Endothelial cell of umbilical vein (primary cell): Measurements from ENCODE around the gene MRPL4. TPM values are rescaled to one million over a fixed set of nuclear protein-coding genes. Genes with fewer than 3 reads are reported as not detected.

Experiments
- BruUV-seq: library from RNA; stranded (reverse); fragments of 400-500 nt; replicated peaks from 2 replicates; lab custom pipeline; 2021; lab: Mats Ljungman, UMichigan
- CTCF ChIA-PET: fragments of 300-600, 350-600 bp; sonication (Branson Sonifier 250); formaldehyde crosslinking; loops from one replicate; lab custom pipeline; 2021; ENCODE audit warnings: antibody characterized with exemption, inconsistent platforms; lab: Charles Lee
- POLR2A ChIA-PET: fragments of 300-600, 350-600 bp; sonication (Branson Sonifier 250); formaldehyde crosslinking; loops from one replicate; lab custom pipeline; 2021; ENCODE audit warnings: antibody characterized with exemption, inconsistent platforms; lab: Charles Lee
- DNase-seq: peaks from one replicate; pipeline ENCODE4 v3.0.0-alpha.2; 2011; ENCODE audit warnings: low read depth, low spot score
- FAIRE-seq: peaks from 2 replicates; lab custom pipeline; 2011; peaks lifted over from hg19 to GRCh38; lab: Jason Lieb, UNC
- H2AFZ ChIP-seq: 2 replicates; pipeline ENCODE4 v1.6.0; 2012; ENCODE audit warnings: low read depth, low read length, control low read depth, inconsistent platforms
- H3K27ac ChIP-seq: 2 replicates; pipeline ENCODE4 v1.5.1; 2011; ENCODE audit warnings: low read depth, mild to moderate bottlenecking, control low read depth, low read length, moderate library complexity; ENCODE audit not compliant: insufficient read depth
- H3K27me3 ChIP-seq, 2 experiments: 2 replicates each; pipeline versions ENCODE4 v1.6.0 to v1.6.1; 2011; ENCODE audit warnings: low read length in 2 of 2, mixed read lengths in 1 of 2; ENCODE audit not compliant: control insufficient read depth in 2 of 2, insufficient read depth in 2 of 2
- H3K36me3 ChIP-seq, 2 experiments: 2 replicates in 1 of 2; 3 replicates in 1 of 2; pipeline ENCODE4 v1.5.1; 2011; ENCODE audit warnings: low read length in 2 of 2, mild to moderate bottlenecking in 1 of 2, moderate library complexity in 1 of 2; ENCODE audit not compliant: control insufficient read depth in 2 of 2, insufficient read depth in 2 of 2; ENCODE audit errors: extremely low read depth in 1 of 2
- H3K4me1 ChIP-seq: 3 replicates; pipeline ENCODE4 v1.5.1; 2011; ENCODE audit warnings: mild to moderate bottlenecking, low read length; ENCODE audit not compliant: control insufficient read depth, insufficient read depth; ENCODE audit errors: extremely low read depth
- H3K4me2 ChIP-seq: 2 replicates; pipeline ENCODE4 v1.6.1; 2011; ENCODE audit warnings: low read length, control low read depth, mixed read lengths; ENCODE audit not compliant: insufficient read depth
- H3K4me3 ChIP-seq, 3 experiments: fragments of 200-600 bp in 1 of 3; sonication (generic), shearing (Covaris generic) in 1 of 3; replicated peaks in 1 of 3; 2 replicates each; pipeline ENCODE4 v1.5.1; 2011 to 2016; ENCODE audit warnings: control low read depth in 3 of 3, low read length in 3 of 3, mild to moderate bottlenecking in 2 of 3, inconsistent platforms in 1 of 3, low read depth in 1 of 3, moderate library complexity in 1 of 3; ENCODE audit not compliant: insufficient read depth in 1 of 3
- H3K79me2 ChIP-seq: 2 replicates; pipeline ENCODE4 v1.6.0; 2012; ENCODE audit warnings: low read length, inconsistent platforms; ENCODE audit not compliant: control insufficient read depth, insufficient read depth
- H3K9ac ChIP-seq: replicated peaks from 2 replicates; pipeline ENCODE3; 2011; ENCODE audit warnings: low read length, control low read depth; ENCODE audit not compliant: insufficient read depth; ENCODE audit errors: extremely low read depth
- H3K9me1 ChIP-seq: replicated peaks from 3 replicates; pipeline ENCODE4 v1.6.0; 2011; ENCODE audit warnings: mild to moderate bottlenecking, low read length; ENCODE audit not compliant: control insufficient read depth, insufficient read depth; ENCODE audit errors: extremely low read depth
- H3K9me3 ChIP-seq: replicated peaks from 2 replicates; pipeline ENCODE4 v1.5.1; 2012; ENCODE audit warnings: low read length, inconsistent platforms; ENCODE audit not compliant: control insufficient read depth, insufficient read depth
- H4K20me1 ChIP-seq: replicated peaks from 2 replicates; pipeline ENCODE3; 2011; ENCODE audit warnings: mild to moderate bottlenecking, low read length; ENCODE audit not compliant: control insufficient read depth, insufficient read depth; ENCODE audit errors: extremely low read depth
- EZH2 ChIP-seq: IDR thresholded peaks from 2 replicates; pipeline ENCODE4 v1.6.1; 2012; ENCODE audit warnings: borderline replicate concordance, low read depth, mild to moderate bottlenecking, moderate library complexity, low read length, inconsistent platforms; ENCODE audit not compliant: severe bottlenecking
- GATA2 ChIP-seq: IDR thresholded peaks from 2 replicates; pipeline ENCODE4 v1.7.0; 2011; ENCODE audit warnings: low read depth, mild to moderate bottlenecking, moderate library complexity, mixed read lengths, low read length; ENCODE audit not compliant: insufficient read length, insufficient read depth
- JUN ChIP-seq: IDR thresholded peaks from 2 replicates; pipeline ENCODE4 v1.6.1; 2011; ENCODE audit warnings: borderline replicate concordance, low read depth; ENCODE audit not compliant: insufficient read length, insufficient read depth
- MYC ChIP-seq: IDR thresholded peaks from one replicate; pipeline ENCODE4 v1.6.1; 2011; ENCODE audit warnings: mild to moderate bottlenecking, low read depth, low read length
- POLR2A ChIP-seq: IDR thresholded peaks from 2 replicates; pipeline ENCODE4 v1.6.1; 2012; ENCODE audit warnings: low read depth, mild to moderate bottlenecking, control low read depth, low read length
- dilution Hi-C: fragments of 300-500 bp; cut with MboI; formaldehyde crosslinking; loops from one replicate; pipeline ENCODE4 v1.15.0; 2019; ENCODE audit warnings: low sequenced_read_pairs; ENCODE audit not compliant: extremely low pct_ligation_motif_present
- intact Hi-C: fragments of 100-400 bp; cut with micrococcal nuclease; formaldehyde crosslinking; loops from one replicate; pipeline ENCODE4 v1.10.0; 2022
- polyA plus RNA-seq, 4 experiments: library from polyadenylated mRNA; depleted of rRNA in 3 of 4; stranded (reverse) in 3 of 4; unstranded in 1 of 4; fragments of >200 nt; gene quantifications; 2 replicates each; pipeline versions ENCODE4 v1.2.1 to v1.2.3, GENCODE V29; 2011 to 2012; ENCODE audit warnings: missing spikeins in 1 of 4
- total RNA-seq: library from RNA; stranded (reverse); gene quantifications from 2 replicates; pipeline ENCODE4 v1.2.3, GENCODE V29; 2021
- TF ChIP-seq, protein P1 (sequence below): IDR thresholded peaks from 2 replicates; pipeline ENCODE4 v1.6.1; 2011; ENCODE audit not compliant: insufficient read depth, insufficient read length
- TF ChIP-seq, protein P2 (sequence below), 2 donors: IDR thresholded peaks; 1 replicate in 1 of 2; 2 replicates in 1 of 2; pipeline ENCODE4 v1.5.1; 2011; ENCODE audit warnings: low read length in 2 of 2, mild to moderate bottlenecking in 2 of 2, moderate library complexity in 2 of 2, control low read depth in 1 of 2, inconsistent platforms in 1 of 2, low read depth in 1 of 2; ENCODE audit not compliant: insufficient read depth in 1 of 2; ENCODE audit errors: extremely low read depth in 1 of 2

Gene MRPL4
- total and polyA plus RNA-seq, 2 donors (not counting 3 experiments of a cell fraction or from before 2014, with no cell fraction given): 70.4 to 118 TPM

DNA sequence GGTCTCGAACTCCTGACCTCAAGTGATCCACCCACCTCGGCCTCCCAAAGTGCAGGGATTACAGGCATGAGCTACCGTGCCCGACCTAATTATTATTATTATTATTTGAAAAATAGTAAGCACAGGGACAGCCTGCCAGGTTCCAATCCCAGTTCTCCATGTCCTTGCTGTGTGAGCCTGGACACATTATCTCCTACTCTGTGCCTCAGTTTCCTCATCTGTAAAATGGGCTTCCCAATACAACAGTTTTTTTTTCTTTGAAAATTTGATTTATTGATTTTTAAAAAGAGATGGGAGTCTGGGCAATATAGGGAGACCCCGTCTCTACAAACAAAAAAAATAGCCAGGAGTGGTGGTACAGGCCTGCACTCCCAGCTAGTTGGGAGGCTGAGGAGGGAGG lies 54.3 kb downstream of the MRPL4 start:
- H3K9ac ChIP-seq: no peak overlapping the region
- no peaks in the 10 kb centered on the region for H3K4me1 ChIP-seq
- no peaks in the 10 kb centered on the region for H3K9me3 ChIP-seq
- no peak overlapping the region for H3K27ac ChIP-seq
- FAIRE-seq (no peak), DNase-seq (no peak)
- no peak overlapping the region for H3K4me2 ChIP-seq
- H3K36me3 ChIP-seq: peaks cover 0 to 3% of the 10 kb centered on the region in 2 experiments
- no peak overlapping the region for H3K4me3 ChIP-seq
- H3K9me1 ChIP-seq: no peaks in the 10 kb centered on the region
- dilution Hi-C loops (no loop called here), intact Hi-C loops (no loop called here)
- no TSS peak for BruUV-seq
- no peaks in the 10 kb centered on the region for H3K79me2 ChIP-seq
- H3K27me3 ChIP-seq: no peaks in the 10 kb centered on the region
- ChIA-PET CTCF (interaction anchor here (0.6 to 2.3 kb wide), 6 partner anchors 37 to 1369 kb away, joined by 3 to 9 read pairs (median 6); no protein-coding TSS in a partner anchor), POLR2A (no interaction called here)
- no peak for TF ChIP-seq EZH2
- TF ChIP-seq, protein P1, sequence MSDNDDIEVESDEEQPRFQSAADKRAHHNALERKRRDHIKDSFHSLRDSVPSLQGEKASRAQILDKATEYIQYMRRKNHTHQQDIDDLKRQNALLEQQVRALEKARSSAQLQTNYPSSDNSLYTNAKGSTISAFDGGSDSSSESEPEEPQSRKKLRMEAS: no peak
- no peaks in the 10 kb centered on the region for H4K20me1 ChIP-seq
- no peak overlapping the region for H2AFZ ChIP-seq

DNA sequence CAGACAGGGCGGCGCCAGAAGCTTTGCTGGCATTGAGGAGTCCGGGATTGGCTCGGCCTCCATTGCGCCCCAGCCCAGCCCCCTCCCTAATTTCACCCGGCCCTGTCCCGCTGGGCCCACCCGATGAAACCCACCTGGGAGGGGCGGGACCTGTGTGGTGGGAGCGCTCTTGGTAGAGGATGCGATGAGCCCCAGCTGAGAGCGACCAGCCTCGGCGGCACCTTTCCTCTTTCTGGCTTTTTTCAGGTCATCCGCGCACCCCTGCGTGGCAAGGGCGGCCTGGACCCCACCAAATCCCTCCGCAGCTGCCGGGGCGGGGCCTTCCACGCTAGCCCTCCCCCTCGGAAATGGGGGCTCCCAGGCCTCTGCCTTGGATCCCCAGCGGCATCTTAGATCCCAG lies 57.4 kb downstream of the MRPL4 start, which contains the start of gene ZGLP1:
TSS of gene ZGLP1 (minus strand) at position 393 of the 400 bp plus-strand sequence.
- Histone ChIP-seq H3K9ac (no peak within 1 kb of the TSS), H3K4me3 (no peak within 1 kb of the TSS), H4K20me1 (no peaks in the 10 kb centered on the region), H3K27ac (no peak within 1 kb of the TSS), H3K27me3 (no peaks in the 10 kb centered on the region), H3K4me2 (no peak within 1 kb of the TSS), H3K36me3 (peaks cover 0 to 3% of the 10 kb centered on the region in 2 experiments), H3K79me2 (no peaks in the 10 kb centered on the region), H3K9me1 (no peaks in the 10 kb centered on the region), H3K4me1 (no peaks in the 10 kb centered on the region), H3K9me3 (no peaks in the 10 kb centered on the region), H2AFZ (no peak within 1 kb of the TSS)
- FAIRE-seq (no peak), DNase-seq (no peak)
- no TSS peak for BruUV-seq
- ChIA-PET CTCF (interaction anchor here (1.0 kb wide), 1 partner anchor 20 kb away, joined by 3 read pairs; the partner anchor contains the start of gene ICAM5), POLR2A (no interaction called here)
- intact Hi-C loops: no loop called here
- TF ChIP-seq JUN: no peak
- TF ChIP-seq, protein P2, sequence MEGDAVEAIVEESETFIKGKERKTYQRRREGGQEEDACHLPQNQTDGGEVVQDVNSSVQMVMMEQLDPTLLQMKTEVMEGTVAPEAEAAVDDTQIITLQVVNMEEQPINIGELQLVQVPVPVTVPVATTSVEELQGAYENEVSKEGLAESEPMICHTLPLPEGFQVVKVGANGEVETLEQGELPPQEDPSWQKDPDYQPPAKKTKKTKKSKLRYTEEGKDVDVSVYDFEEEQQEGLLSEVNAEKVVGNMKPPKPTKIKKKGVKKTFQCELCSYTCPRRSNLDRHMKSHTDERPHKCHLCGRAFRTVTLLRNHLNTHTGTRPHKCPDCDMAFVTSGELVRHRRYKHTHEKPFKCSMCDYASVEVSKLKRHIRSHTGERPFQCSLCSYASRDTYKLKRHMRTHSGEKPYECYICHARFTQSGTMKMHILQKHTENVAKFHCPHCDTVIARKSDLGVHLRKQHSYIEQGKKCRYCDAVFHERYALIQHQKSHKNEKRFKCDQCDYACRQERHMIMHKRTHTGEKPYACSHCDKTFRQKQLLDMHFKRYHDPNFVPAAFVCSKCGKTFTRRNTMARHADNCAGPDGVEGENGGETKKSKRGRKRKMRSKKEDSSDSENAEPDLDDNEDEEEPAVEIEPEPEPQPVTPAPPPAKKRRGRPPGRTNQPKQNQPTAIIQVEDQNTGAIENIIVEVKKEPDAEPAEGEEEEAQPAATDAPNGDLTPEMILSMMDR (IDR thresholded peaks at IDR 0.05; ENCODE audit: extremely low read depth in 1 of 2, insufficient read depth in 1 of 2, low read depth in 1 of 2, low read length in 2 of 2): no peak
- no peak for TF ChIP-seq MYC
- no peak for TF ChIP-seq POLR2A
- no peak for TF ChIP-seq EZH2
- TF ChIP-seq, protein P1: no peak
- TF ChIP-seq GATA2: no peak
- dilution Hi-C loops: no loop called here
